Mucosa of descending colon (tissue), 3 donors: Measurements from ENCODE around the gene TMCO4. TPM values are rescaled to one million over a fixed set of nuclear protein-coding genes. Genes with fewer than 3 reads are reported as not detected.

Experiments
- ATAC-seq: fragments of 200-7000 bp; cut with Tn5 transposase; one replicate; pipeline ENCODE4 v1.9.1; 2020; ENCODE audit warnings: mild to moderate bottlenecking, moderate library complexity
- DNase-seq, 3 donors: peaks; one replicate each; pipeline ENCODE4 v3.0.0-alpha.2; 2020
- H3K36me3 ChIP-seq: fragments of 200-600 bp; one replicate; pipeline ENCODE4 v1.8.0; 2021; ENCODE audit warnings: low read depth, mild to moderate bottlenecking
- H3K4me1 ChIP-seq: fragments of 200-600 bp; one replicate; pipeline ENCODE4 v1.8.0; 2021; ENCODE audit warnings: low read depth, mild to moderate bottlenecking
- H3K4me3 ChIP-seq: fragments of 200-600 bp; one replicate; pipeline ENCODE4 v1.8.0; 2021; ENCODE audit warnings: mild to moderate bottlenecking
- H3K9me3 ChIP-seq: fragments of 200-600 bp; one replicate; pipeline ENCODE4 v1.8.0; 2021; ENCODE audit warnings: mild to moderate bottlenecking
- CTCF ChIP-seq: fragments of 200-600 bp; IDR thresholded peaks from one replicate; pipeline ENCODE4 v1.8.0; 2022; ENCODE audit warnings: antibody characterized with exemption, mild to moderate bottlenecking
- intact Hi-C, 2 donors: fragments of 100-400 bp; cut with DNase I in 1 of 2; cut with micrococcal nuclease in 1 of 2; formaldehyde crosslinking; loops; one replicate each; pipeline versions ENCODE4 v1.11.0 to v1.11.1; 2022; cut with DNase I, micrococcal nuclease
- total RNA-seq, 3 donors: library from RNA; stranded (reverse); fragmentation: NEBNext Ultra II Directional in 2 of 3; extraction: Animal tissue kit (Norgen Biotek cat#: 25700) in 2 of 3; gene quantifications; one replicate each; pipeline versions ENCODE4 v1.2.1 to v1.2.4, GENCODE V29; 2021 to 2023
- donor health status: DM: no; HTN: no; CAD: no; lungs with moderate emphysema.
- donor health status: DM: no; HTN: no; CAD: no.
- donor health status: DM: no; HTN: yes; CAD: no.

Gene TMCO4
- total RNA-seq, 3 donors from 2014 or later: 27.9 to 42.8 (median 31.9) TPM

DNA sequence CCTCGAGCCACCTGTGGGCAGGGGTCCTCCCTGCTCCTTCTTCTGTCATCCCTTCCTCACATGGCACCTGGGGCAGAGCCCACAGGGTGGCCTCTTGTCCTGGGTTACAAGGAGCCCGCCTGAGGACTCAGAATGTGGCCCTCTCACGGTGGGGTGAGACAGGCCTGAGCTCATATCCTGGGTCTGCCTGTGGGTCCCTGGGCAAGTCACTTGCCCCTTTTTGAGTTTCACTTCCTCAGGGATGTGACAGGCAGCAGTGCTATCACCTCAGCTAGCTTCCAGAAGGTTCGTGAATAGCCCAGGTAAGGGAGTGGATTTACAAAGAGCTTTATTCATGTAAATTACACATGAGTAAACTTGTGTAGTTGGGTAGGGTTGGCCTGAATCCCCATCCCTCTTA is 101.5 kb downstream of the TMCO4 start:
- intact Hi-C loops: no loop called here
- Histone ChIP-seq H3K4me3 (no peak overlapping the region), H3K36me3 (no peaks in the 10 kb centered on the region), H3K9me3 (no peaks in the 10 kb centered on the region), H3K4me1 (no peaks in the 10 kb centered on the region)
- no peak for TF ChIP-seq CTCF
- DNase-seq (no peak), ATAC-seq (no peak)

DNA sequence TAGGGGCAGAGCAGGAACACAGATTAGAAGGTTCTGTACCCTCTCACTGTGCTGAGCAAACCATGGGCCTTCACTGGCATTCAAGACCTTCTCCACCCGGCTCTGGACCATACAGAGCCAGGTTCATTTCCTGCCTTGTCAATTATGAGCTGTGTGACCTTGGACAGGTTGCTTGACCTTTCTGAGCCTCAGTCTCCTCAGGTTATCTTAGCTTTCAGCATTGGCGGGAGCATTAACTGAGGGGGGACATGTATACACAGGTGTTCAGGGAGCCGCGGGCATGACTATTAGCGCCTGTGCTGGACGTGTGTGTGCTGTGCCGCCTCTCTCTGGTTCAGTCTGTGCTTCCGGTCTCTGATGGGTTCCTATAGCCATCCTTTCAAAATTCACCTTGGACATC is 102.9 kb downstream of the TMCO4 start:
- no peak overlapping the region for H3K4me3 ChIP-seq
- no peak for ATAC-seq
- H3K4me1 ChIP-seq: no peaks in the 10 kb centered on the region
- H3K36me3 ChIP-seq: no peaks in the 10 kb centered on the region
- TF ChIP-seq CTCF: no peak
- no peak for DNase-seq
- intact Hi-C loops: no loop called here
- H3K9me3 ChIP-seq: no peaks in the 10 kb centered on the region

DNA sequence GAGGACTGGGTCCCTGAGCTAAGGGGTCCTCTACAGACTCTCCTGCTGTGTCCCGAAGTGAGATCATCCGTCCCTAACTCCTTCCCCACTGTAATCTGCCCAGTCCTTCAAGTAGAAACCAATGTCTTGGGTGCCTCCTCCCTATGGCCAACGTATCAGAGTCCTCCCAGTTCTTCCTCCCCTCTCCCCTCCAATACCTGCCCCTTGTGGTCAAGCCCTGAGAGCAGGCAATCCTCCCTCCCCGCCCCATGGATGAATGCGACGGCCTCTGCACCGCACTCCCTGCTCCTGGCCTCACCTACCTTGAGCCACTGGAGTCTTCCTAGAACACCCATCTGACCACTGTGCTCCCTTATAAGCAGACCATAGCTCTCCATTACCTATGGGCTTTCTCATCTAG is 103.9 kb downstream of the TMCO4 start:
- DNase-seq: no peak
- H3K9me3 ChIP-seq: no peaks in the 10 kb centered on the region
- no peak for ATAC-seq
- no peaks in the 10 kb centered on the region for H3K36me3 ChIP-seq
- no peak overlapping the region for H3K4me3 ChIP-seq
- TF ChIP-seq CTCF: no peak
- intact Hi-C loops: no loop called here
- H3K4me1 ChIP-seq: no peaks in the 10 kb centered on the region

DNA sequence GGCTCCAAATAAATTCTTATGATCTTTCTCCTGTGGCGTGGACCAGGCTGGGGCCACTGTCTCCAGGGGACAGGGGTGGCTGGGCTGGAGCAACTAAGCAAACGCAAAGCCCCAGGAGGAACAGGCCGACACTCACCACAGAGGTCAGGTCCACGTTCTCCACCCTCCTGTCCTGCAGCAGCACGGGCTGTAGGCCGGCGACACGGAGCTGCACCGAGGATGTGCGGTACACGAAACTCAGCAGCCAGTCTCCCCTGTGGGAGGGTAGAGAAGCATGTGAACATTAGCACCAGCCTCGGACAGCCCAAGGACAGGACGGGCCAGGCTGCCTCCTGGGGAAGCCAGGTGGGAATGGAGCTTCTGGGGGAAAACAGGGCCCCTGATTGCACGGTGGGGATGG is 105.4 kb downstream of the TMCO4 start:
- no peak overlapping the region for H3K4me3 ChIP-seq
- H3K9me3 ChIP-seq: no peaks in the 10 kb centered on the region
- DNase-seq (no peak), ATAC-seq (no peak)
- H3K4me1 ChIP-seq: no peaks in the 10 kb centered on the region
- intact Hi-C loops: no loop called here
- no peaks in the 10 kb centered on the region for H3K36me3 ChIP-seq
- no peak for TF ChIP-seq CTCF

GRCh38 chr1:19690342-19690741 is 109.4 kb downstream of the TMCO4 start:
- DNase-seq (no peak), ATAC-seq (no peak)
- Histone ChIP-seq H3K36me3 (no peaks in the 10 kb centered on the region), H3K9me3 (no peaks in the 10 kb centered on the region), H3K4me1 (no peaks in the 10 kb centered on the region), H3K4me3 (no peak overlapping the region)
- TF ChIP-seq CTCF: no peak
- intact Hi-C loops: no loop called here

DNA sequence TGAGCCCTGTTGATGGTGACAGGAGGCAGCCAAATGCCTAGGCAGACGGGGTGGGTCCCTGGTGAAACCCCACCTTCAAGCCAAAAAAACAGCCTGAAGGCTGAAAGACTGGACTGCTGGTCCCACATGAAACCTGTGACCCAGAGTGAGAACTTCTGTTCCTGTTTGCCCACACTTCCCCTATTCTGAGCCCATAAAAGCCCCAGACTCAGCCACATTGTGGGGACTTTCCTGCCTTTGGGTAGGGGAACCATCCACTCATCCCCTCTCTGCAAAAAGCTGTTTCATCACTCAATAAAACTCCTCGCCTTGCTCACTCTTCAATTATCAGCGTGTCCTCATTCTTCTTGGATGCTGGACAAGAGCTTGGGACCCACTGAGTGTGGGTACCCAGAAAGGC is 109.9 kb downstream of the TMCO4 start:
- DNase-seq (no peak), ATAC-seq (no peak)
- no peaks in the 10 kb centered on the region for H3K9me3 ChIP-seq
- H3K36me3 ChIP-seq: no peaks in the 10 kb centered on the region
- no peak for TF ChIP-seq CTCF
- no peak overlapping the region for H3K4me3 ChIP-seq
- H3K4me1 ChIP-seq: no peaks in the 10 kb centered on the region
- intact Hi-C loops: no loop called here
